DMS114 treated with DMSO at 0.1 percent for 48 hours (cell line): ENCODE measurements around the gene CBFA2T2.
A peak's percentile ranks its signal among the peaks of the same experiment; 100 is the strongest.
"Not testable (repeated sequence)": the region's sequence is repeated elsewhere in the genome, so short reads cannot be mapped to it uniquely, and the experiment has no call there.

Experiments
- DNase-seq: peaks from one replicate; lab custom pipeline; 2025; ENCODE audit not compliant: unreplicated experiment; lab: John Stamatoyannopoulos, UW

Gene CBFA2T2

DNA sequence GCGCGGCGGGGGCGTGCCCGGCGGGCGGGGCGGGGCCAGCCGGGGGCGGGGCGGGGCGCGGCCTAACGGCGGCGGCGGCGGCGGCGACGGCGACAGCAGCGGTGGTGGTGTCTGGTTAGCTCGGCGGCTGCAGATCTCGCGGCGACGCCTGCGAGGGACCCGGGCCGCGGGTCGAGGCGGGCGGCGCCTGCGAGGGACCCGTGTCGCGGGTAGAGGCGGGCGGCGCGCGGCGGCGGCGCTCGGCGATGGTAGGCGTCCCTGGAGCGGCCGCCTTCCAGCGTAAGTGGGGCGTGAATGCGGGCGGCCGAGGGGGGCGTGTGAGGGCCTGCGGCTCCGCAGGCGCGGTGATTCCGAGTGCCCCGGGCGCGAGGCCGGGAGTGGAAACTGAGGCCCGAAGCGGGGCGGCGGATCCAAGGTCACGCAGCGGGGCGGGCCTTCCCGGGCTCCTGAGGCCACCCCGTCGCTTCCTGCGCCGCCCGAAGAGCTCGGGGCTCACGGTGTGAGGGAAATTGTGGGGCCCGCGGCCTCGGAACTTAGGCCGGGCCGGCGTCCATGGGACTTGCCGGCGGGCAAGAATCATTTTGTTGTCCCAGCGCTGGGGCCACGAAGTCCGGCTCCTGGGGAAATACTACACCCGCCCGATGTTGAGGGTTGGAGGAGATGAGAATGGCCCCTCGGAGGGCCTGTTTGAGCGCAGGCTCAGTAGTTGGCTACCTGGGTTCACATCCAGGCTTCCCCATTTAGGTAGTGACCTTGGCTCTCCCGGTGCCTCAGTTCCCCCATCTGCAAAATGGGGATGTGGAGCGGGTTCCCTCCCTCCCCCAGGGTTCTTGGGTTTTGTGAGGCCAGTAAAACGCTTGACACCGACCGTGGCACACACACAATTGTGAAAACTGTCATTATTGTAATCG is at the start of gene CBFA2T2:
Gene CBFA2T2 (plus strand): TSS at position 74 of the 911 bp plus-strand sequence. CDS start 172 bp downstream, at position 246.
- no peak for DNase-seq

DNA sequence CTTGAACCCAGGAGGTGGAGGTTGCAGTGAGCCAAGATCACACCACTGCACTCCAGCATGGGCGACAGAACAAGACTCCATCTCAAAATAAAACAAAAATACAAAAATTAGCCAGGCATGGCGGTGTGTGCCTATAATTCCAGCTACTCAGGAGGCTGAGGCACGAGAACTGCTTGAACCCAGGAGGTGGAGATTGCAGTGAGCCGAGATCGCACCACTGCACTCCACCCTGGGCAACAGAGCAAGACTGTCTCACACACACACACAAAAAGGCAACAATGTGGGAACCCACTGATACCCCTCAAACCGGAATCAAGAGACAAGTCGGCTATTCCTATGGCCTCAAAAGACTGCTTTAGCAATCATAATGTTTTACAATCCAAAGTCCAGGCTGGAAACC is 49.3 kb upstream of the CBFA2T2 start:
- not testable (repeated sequence) for DNase-seq

DNA sequence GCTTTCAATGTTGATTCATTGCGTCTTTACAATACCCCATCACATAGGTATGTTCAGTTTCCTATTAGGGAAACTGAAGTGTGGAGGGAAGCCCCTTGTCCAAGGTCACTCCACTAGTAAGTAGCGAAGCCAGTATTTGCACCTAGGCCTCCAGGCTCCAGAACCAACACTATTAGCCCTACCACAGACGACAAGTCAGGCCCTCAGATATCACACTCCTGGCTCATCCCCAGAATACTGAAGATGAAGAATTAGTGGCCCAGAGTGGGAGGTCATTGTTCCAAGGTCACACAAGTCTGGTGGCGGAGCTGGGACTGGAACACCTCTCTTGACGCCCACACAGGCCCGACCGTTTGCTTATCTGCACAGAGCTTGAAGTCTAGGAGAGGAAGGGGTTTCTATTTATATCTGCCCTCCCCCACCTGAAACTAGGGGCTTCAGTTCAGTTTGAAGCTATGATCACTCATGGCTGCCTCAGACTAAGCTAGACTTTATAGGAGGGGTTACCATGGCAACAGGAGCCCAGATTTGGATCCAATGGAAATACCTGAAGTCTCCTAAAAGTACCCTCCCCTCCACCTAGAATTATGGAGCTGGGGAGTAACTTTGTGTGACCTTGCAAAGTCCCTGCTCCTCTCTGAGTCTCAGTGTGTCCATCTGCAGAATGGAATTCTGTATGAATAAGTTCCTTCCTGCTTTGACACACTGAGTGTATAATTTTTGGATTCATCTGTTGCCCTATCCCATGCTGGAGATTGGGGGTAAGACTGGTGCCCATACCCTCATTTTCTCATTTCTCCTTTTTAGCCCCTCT is 48.5 kb upstream of the CBFA2T2 start:
- DNase-seq = no peak

DNA sequence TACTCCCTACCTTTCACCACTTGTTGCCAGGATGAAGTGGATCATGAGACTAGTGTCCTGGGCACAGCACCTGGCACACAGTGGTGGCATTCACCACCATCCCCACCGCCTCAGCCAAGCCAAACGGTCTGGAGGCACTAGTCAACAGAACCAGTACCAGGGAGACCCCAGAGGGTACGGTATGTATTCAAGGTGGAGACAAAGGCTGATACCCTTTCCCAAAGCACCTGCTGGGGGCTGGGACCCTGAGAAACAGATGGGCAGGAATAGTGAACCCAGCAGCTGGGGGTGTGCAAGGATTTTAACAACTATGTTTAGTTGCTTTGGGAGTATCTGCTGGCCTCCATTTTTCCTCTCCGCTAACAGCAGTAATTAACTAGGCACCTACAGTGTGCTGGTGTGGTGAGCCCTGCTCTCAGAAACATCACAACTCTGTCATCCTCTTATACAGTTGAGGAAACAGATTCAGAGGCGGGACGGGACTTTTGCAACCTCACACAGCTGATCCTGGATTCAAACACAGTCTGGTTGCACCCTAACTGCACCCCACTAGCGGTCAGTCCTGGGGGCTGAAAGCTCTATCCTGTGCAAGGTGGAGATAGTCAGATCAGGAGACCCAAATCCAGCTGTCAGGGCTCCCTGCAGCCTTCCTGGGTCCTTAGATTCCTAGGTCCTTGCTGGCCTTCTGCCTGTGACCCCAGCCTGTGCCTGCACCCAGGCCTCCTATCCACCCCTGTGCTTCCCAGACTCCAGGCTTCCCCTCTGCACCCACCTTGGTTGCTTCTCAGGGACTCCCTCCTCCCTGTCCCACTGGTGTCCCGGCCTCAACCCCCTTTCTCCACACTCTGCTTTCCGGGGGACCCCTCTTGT is 47.5 kb upstream of the CBFA2T2 start:
- DNase-seq = no peak

DNA sequence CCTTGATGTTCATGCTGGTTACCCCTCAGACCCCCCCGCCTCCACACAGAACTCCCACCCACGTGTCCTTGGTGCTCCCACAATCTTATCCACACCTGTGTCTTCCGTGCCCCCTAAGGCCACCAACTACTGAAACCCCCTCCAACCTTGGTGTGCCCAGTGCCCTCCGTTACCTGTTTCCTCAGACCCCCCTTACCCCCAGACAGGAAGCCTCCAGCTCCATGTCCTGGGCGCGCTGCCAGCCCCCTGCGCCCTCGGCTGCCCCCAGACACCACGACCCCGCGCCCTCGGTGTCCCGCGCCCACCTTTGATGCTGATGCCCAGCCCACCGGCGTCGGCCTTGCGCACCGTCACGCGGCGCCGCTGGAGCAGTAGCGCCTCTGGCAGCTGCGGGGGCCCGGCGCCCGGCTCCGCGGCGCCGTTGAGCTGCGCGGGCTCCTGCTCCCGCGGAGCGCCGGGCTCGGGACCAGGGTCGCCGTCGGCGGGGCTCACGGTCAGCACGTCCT is 46.8 kb upstream of the CBFA2T2 start:
- no peak for DNase-seq

DNA sequence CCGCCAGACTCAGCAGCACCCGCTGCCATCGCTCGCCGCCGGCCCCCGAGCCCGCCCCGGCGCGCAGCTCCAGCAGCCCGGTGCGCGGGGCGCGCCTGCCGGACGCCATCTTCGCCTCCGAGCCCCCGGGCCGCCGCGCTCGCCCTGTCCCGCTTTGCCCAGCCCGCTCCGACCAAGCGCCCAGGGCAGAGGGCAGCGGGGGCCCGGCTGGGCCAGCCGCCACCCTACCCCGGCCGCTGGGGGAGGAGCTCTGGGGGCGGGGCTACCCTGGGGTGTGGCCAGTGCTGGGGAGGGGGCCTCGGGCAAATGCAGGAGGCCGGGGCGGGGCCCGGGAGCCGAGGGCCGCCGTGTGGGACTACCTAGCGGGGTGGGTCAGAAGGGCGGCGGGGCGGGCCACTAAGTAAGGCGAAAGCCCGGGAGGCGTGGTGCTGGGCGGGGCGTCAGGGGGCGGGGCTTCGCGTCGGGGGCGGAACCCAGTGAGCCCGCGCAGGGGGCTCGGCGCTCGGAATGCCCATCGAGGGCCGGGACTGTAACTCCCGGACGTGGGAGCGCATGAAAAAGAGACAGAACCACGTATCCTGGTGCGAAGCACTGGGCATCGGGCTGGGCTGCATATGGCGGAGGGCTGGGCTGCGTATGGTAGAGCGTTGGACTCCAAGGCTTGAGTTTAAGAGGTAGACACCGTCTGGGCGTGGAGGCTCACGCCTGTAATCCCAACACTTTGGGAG is 46.2 kb upstream of the CBFA2T2 start, which contains the start of gene SNTA1:
Gene SNTA1 (minus strand): TSS at position 252 of the 728 bp plus-strand sequence. CDS start 143 bp downstream, at position 109.
- peak; percentile 27 for DNase-seq

DNA sequence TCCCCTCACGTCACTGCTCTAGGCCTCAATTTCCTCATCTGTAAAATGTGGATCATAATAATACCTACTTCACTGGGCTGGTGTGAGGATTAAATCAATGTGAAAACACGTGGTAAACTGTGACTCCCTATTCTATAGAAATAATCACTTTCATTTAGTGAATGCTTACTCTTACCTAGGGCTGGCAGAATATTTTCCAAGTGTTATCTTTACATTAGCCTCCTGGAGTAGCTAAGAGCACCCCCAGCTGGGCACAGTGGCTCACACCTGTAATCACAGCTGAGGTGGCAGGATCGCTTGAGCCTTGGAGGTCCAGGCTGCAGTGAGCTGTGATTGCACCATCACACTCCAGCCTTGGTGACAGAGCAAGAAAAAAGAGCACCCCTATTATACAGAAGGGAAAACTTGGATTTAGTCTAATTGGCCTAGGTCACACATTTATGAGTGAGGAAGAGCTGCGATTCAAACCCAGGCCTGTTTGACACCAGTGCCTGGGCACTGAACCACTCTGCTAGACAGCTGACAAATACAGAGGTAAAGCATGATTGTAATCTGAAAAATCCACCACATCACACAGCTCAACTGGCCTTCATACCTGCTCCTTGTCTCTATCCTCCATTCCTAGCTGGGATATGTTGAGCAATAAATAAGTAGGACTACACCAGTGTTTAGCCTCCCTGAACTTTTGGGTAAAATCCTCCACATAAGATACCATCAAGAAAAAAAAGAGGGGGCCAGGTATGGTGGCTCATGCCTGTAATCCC is 44.9 kb upstream of the CBFA2T2 start:
- no peak for DNase-seq

DNA sequence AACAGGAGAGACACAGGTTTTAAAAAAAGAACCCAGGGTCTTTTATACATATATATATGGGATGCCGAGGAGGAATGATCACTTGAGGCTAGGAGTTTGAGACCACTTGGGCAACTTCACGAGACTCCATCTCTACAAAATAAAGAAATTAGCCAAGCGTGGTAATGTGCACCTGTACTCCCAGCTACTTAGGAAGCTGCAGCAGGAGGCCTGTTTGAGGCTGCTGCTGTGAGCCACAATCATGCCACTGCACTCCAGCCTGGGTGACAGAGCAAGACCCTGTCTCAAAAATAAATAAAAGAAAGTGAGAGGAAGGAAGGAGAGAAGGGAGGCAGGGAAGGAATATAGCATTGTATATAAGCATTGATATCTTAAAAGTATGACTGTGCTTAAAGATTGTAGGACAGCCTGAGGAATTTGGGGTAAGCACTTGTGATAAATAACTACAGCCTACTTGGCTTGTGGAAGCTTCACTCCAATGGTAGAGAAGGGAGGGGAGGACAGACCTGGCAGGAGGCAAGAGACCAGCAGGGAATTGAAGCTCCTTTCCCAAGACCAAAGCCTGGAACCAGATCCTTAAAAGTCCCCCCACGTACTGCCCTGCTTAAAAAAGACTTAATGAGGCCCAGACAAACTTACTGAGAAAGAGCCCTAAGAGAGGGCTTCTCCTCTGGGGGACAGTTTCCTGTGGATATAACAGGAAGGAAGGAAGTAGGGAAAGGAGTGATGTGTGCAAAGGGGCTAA is 43.8 kb upstream of the CBFA2T2 start:
- DNase-seq = no peak

DNA sequence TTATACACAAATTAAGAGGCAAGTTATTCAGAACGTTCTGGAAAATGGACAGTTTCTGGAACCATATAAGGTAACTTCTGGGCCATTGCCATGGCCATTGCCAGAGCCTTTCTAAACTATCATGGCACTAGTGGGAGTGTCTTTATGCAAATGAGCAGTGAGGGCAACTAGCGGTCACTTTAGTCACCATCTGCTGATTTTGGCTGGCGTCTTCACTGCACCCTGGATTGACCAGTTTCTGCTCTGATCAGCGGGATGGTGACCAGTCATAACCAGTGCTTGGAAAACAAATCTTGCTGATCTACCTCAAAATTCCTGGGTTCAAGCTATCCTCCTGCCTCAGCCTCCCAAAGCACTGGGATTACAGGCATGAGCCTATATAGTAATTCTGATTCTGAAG is 39.0 kb upstream of the CBFA2T2 start:
- no peak for DNase-seq

DNA sequence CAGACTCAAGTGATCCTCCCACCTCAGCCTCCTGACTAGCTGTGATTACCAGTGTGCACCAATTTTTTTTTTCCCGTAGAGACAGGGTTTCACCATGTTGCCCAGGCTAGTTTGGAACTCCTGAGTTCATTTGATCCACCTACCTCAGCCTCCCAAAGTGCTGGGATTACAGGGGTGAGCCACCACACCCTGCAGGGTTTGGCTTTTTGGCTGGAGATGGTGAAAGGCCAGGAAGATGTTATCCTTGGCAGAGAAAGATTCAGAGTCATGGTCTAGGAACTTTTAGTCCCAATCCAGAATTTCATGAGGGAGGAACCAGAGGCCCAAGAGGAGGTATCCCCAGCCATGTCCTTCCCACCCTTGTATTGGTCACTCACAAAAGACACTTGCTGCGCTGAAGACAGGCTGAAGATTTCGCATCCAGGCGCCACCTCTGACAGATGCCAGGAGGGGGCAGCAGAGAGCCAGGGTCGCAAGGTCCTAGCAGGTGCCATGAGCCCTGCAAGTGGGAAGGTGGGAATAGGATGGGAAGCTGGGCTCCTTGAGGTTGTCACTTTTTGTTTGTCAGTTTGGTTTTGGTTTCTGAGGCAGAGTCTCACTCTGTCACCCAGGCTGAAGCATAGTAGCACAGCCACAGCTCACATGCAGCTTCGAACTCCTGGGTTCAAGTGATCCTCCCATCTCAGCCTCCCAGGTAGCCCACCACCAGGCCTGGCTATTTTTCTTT is 32.8 kb upstream of the CBFA2T2 start:
- peak; percentile 19 for DNase-seq

DNA sequence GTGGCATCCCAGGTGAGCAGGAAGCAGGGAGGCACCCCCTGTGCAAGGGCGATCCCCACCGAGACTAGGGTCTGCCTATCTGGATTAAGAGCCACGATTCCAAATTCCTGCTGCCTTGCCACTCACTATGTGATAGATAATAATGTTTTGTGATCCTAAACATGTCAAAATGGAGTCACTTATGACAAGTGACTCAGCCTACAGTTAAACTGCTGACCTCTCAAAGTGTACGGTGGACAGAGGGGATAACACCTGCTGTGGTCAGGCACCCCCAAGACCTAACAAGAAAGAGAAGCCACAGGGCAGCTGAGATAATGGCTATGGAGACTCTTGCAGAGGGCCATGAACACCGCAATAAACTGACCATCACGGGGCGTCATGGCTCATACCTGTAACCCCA is 30.3 kb upstream of the CBFA2T2 start:
- DNase-seq = no peak

DNA sequence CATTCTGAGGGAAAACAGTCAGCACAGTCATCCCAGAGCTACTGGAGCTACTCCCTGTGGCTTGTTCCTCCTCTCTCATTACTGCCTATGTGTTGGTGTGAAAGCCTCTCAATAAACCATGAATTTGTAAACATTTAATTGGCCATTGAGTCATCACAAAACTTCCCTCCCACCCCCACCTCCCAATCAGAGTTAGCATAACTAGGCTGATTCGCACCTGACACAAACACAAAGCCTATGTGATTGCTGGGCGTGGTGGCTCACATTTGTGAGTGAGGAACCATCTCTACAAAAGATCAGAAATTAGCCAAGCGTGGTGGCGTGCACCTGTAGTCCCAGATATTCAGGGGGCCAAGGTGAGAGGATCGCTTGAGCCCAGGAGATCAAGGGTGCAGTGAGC is 29.2 kb upstream of the CBFA2T2 start:
- DNase-seq = no peak

DNA sequence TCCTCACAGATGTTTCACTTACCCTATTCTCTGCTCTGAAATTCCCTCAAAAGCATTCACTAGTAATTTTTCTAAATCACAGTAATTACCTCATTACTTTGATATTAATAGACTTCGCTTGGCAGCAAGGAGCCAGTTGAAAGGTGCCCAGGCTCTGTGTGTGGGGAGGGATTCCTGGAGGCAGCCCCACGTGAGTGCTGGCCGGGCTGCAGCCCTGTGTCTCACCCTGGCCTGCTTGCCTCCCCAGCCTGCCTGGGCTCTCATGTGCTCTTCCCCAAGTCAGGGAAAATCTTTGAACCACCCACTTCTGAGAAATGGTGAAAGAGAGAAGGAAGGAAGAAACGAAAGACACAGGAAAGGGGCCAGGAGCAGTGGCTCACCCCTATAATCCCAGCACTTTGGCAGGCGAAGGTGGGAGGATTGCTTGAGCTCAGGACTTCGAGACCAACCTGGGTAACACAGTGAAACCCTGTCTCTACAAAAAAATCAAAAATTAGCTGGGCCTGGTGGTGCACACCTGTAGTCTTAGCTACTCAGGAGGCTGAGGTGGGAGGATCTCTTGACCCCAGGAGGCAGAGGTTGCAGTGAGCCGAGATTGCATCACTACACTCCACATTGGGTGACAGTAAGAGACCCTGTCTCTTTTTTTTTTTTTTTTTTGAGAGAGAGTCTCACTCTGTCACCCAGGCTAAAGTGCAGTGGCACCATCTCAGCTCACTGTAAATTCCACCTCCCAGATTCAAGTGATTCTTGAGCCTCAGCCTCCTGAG is 26.4 kb upstream of the CBFA2T2 start:
- no peak for DNase-seq

DNA sequence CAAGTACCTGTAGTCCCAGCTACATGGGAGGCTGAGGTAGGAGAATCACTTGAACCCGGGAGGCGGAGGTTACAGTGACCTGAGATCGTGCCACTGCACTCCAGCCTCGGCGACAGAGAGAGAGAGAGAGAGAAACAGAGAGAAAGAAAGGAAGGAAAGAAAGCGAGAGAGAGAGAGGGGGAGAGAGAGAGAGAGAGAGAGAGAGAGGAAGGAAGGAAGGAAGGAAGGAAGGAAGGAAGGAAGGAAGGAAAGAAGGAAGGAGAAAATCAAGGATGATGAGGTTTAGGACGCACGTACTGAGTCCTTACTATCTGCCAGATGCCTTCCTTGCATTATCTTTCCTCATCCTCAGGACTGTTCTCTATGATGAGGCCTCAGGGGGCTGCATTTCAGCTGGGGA is 25.1 kb upstream of the CBFA2T2 start:
- DNase-seq = not testable (repeated sequence)

DNA sequence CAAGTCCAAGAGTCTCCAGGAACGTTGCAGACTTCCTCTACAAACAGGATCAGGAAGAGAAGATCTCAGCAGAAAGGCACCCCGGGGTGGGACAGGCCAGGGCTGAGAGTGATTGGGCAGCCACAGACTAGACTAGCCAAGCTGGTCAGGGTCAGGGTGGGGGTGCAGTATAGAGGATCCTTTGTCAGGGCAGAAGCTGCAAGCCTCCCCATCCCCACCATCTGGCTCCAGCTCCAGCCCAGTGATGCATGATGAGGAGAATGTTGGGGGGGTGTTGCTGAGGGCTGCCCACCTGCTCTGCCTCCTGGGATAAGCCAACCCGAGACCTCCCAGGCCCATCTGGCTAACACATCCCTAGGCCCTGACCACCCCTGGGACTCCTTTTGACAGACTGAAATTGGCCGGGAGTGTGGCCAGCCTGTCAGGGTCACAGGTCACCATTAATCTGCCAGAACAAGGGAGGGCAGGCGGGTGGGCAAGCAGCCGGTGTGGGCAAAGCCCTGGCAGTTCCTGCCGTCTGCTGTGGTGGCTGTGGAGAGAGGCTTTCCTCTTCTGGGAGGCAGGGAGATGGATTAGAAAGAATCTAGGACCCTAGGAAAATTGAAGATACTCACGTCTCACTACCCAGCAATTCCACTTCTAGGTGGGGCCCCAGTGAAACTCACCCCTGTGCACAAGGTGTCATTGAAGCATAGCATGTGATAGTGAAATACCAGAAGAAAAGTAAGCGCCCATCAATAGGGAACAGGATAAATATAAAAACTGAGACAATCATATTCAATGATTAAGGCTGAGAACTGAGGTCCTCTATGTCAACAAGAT is 24.2 kb upstream of the CBFA2T2 start:
- no peak for DNase-seq

DNA sequence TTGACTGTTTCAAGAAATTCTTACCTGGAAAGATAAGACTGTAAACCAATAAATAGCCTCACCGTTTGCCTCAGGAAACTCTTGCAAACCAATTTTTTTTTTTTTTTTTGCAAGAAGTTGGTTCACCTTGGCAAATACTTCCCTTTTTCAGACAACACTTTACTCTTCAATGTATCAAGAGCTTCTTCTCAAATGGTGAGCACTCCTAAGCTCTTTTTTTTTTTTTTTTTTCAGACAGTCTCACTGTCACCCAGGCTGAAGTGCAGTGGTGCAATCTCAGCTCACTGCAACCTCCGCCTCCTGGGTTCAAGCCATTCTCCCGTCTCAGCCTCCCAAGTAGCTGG is 23.6 kb upstream of the CBFA2T2 start:
- no peak for DNase-seq
